Stimulated activated CD4-positive, alpha-beta T cell treated with anti-CD3 and anti-CD28 coated beads, Interleukin-1b, Interleukin-23, amount 100 ng/mL, for 1 hour (primary cell): ENCODE measurements around the gene PCBP2.
A peak's percentile ranks its signal among the peaks of the same experiment; 100 is the strongest.
"Not testable (repeated sequence)": the region's sequence is repeated elsewhere in the genome, so short reads cannot be mapped to it uniquely, and the experiment has no call there.

Experiments
- DNase-seq, 2 donors: peaks; one replicate each; pipeline ENCODE4 v3.0.0-alpha.2; 2020; ENCODE audit warnings: low read depth in 2 of 2

The PCBP2 gene

GRCh38 chr12:53451661-53452158, at the start of gene PCBP2:
Gene PCBP2, plus strand, starts transcription at chr12:53452102. Its CDS starts 2,699 bp downstream, at chr12:53454801.
- DNase-seq: peak; percentile 88 to 97

- not testable (repeated sequence) for DNase-seq
Measured at GRCh38 chr12:53402351-53402750, 49.6 kb upstream of the PCBP2 start.

- DNase-seq: no peak
Measured at GRCh38 chr12:53402871-53403270, 49.0 kb upstream of the PCBP2 start.

GRCh38 chr12:53410951-53411350, 41.0 kb upstream of the PCBP2 start:
- DNase-seq: no peak

- no peak for DNase-seq
Measured at GRCh38 chr12:53413485-53414204, 38.3 kb upstream of the PCBP2 start.

GRCh38 chr12:53414756-53415417, 37.0 kb upstream of the PCBP2 start:
- DNase-seq: no peak

GRCh38 chr12:53415752-53416389, 36.0 kb upstream of the PCBP2 start:
- not testable (repeated sequence) for DNase-seq

- DNase-seq: not testable (repeated sequence)
Measured at GRCh38 chr12:53417291-53417816, 34.5 kb upstream of the PCBP2 start.

GRCh38 chr12:53418221-53418620, 33.7 kb upstream of the PCBP2 start:
- no peak for DNase-seq

GRCh38 chr12:53419756-53420155, 32.1 kb upstream of the PCBP2 start:
- DNase-seq: no peak

- DNase-seq: not testable (repeated sequence)
Measured at GRCh38 chr12:53422247-53422646, 29.7 kb upstream of the PCBP2 start.

- no peak for DNase-seq
Measured at GRCh38 chr12:53423597-53423996, 28.3 kb upstream of the PCBP2 start, which contains the start of gene AMHR2. Gene AMHR2, plus strand, starts transcription at chr12:53423855. Its CDS starts 80 bp downstream, at chr12:53423935.

- no peak for DNase-seq
Measured at GRCh38 chr12:53424626-53425514, 27.0 kb upstream of the PCBP2 start.

- no peak for DNase-seq
Measured at GRCh38 chr12:53425515-53426150, 26.3 kb upstream of the PCBP2 start.

- DNase-seq: no peak
Measured at GRCh38 chr12:53427905-53428594, 23.9 kb upstream of the PCBP2 start.

GRCh38 chr12:53428741-53429140, 23.2 kb upstream of the PCBP2 start:
- no peak for DNase-seq

- no peak for DNase-seq
Measured at GRCh38 chr12:53430116-53430515, 21.8 kb upstream of the PCBP2 start.

- no peak for DNase-seq
Measured at GRCh38 chr12:53431187-53431586, 20.7 kb upstream of the PCBP2 start.

GRCh38 chr12:53435326-53435725, 16.6 kb upstream of the PCBP2 start:
- DNase-seq: not testable (repeated sequence)

GRCh38 chr12:53439582-53439981, 12.3 kb upstream of the PCBP2 start:
- DNase-seq: not testable (repeated sequence)
